DND-41 (cell line): ENCODE results near the gene CATSPERZ.

Experiments
- EZH2 ChIP-seq: IDR thresholded peaks from 3 replicates; pipeline ENCODE4 v1.6.1; 2012; ENCODE audit warnings: borderline replicate concordance, low read depth, mild to moderate bottlenecking, moderate library complexity, low read length, inconsistent platforms; ENCODE audit not compliant: severe bottlenecking
- TF ChIP-seq, protein P1 (sequence below): IDR thresholded peaks from 2 replicates; pipeline ENCODE4 v1.5.1; 2012; ENCODE audit warnings: borderline replicate concordance, low read length, moderate library complexity, mild to moderate bottlenecking; ENCODE audit not compliant: poor library complexity, severe bottlenecking; ENCODE audit errors: extremely low read depth

DNA sequence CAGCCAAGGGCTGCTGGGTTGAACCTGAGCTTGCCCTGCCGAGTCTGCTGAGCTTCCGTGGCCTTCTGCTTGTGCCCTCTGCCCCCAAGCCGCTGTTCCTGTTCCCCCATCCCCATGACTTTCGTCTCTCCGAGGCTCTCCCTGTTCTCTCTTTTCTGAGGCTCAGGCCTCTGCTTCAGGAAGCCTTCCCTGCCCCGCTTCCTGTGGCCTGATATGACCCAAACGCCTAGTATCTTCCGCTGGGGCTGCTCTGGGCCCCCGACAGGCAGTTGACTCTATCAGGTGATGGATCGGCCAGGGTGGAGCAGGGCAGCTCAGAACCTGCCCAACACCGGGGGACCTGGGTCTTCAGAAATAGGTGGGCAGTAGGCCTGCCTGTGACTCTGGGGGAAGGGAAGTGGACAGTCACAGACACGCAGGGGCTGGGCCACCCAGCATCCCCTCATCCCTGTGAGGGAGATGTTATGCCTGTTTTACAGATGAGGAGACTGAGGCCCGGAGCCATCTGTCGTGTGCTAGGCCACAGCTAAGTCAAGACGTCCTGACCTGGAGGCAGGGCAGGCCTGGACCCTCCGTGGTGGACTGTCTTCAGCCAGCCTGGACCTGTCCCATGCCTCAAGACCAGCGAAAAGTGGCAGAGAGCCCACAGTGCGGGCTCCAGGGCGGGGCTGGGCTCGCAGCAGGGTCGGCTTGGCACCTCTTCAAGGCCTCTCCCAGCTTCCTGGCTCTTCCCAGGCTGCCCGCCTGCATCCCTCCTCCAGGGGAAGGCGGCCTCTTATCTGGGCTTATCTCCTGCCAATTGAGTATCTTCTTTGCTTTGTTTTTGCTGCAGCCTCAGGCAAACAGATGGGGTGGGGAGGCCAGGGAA lies 31.9 kb upstream of the CATSPERZ start:
- TF ChIP-seq EZH2: no peak
- TF ChIP-seq, protein P1, sequence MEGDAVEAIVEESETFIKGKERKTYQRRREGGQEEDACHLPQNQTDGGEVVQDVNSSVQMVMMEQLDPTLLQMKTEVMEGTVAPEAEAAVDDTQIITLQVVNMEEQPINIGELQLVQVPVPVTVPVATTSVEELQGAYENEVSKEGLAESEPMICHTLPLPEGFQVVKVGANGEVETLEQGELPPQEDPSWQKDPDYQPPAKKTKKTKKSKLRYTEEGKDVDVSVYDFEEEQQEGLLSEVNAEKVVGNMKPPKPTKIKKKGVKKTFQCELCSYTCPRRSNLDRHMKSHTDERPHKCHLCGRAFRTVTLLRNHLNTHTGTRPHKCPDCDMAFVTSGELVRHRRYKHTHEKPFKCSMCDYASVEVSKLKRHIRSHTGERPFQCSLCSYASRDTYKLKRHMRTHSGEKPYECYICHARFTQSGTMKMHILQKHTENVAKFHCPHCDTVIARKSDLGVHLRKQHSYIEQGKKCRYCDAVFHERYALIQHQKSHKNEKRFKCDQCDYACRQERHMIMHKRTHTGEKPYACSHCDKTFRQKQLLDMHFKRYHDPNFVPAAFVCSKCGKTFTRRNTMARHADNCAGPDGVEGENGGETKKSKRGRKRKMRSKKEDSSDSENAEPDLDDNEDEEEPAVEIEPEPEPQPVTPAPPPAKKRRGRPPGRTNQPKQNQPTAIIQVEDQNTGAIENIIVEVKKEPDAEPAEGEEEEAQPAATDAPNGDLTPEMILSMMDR: no peak
